HG02623 (cell line): ENCODE measurements around the gene MATN1.

Experiments used
- ATAC-seq: cut with Tn5 transposase; IDR thresholded peaks from one replicate; pipeline ENCODE4 v1.9.1; 2021; ENCODE audit warnings: moderate library complexity; ENCODE audit not compliant: unreplicated experiment

The MATN1 gene

DNA sequence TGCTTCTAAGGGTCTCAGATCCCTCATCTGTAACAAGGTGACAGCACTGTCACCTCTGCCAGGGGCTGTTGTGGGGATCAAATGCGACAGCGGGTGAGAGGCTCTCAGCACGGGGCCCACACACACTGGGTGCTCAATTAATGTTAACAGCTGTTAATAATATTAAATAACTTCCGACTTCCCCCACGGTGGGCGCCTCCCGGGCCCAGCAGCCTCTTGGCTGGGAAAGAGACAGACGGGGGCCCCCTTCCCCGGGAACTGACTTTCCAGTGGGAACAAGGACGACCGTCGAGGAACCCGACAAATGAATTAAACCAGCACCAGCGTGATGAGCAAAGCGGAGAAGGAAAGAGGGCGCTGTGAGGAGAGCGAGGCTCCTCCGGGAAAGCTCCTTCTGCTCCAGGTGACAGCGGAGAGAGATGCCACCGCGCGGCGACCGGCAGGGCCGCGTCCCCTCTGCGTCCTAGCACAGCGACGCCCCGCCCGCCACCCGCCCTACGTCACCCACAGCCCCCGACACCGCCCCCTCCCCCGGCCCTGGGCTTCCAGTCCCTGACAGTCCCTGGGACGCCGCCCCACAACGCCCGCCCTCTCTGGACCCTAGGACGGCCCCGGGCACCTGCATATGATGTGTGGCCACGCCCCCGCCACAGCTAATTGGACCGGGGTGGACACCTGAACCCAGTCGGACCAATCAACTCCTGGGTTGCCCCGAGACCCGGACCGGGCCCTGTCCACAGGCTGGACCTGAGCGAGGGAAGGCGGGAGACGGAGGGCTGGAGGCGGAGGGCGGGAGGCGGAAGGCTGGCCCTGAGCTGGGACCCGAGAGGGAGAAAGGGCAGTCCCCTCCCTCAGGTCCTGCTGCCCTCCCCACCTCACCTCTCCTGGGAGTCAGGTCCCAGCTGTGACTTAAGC lies 38.2 kb downstream of the MATN1 start:
- no peak for ATAC-seq

DNA sequence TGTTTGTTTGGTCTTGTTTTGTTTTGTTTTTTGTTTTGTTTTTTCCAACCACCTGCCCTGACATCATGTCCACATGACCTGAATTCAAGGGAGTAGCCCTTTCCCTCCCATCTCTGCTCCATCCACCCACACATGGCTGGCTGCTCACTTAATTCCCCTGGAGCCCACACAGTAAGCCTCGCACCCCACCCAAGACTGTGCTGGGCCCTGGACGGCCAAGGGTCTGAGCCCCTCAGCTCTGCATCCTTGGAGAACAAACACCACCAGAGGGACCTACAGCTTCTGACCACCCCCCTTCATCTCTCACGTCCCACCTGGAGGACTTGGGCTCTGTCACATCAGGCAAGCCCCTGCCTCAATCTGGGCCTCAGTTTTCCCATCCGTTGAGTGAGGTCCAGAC lies 39.1 kb downstream of the MATN1 start:
- no peak for ATAC-seq

DNA sequence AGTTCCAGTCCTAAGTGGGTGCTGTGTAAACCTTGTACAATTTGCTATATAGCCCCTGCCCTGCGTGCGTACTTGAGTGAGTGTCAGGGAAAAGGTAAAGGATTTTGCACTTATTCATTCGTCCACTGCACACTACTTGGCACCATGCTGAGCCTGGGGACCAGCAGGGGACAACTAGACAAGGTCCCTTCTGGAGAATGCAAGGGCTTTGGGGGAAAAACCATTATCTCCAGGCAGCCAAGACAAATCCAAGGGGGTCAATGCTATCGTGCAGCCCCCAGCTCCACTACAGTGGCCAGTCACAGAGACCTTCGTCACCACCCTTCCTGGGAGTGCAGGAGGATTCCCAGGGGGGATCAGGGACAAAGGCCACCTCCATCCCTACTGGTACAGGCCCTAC lies 39.7 kb downstream of the MATN1 start:
- ATAC-seq, result no peak

DNA sequence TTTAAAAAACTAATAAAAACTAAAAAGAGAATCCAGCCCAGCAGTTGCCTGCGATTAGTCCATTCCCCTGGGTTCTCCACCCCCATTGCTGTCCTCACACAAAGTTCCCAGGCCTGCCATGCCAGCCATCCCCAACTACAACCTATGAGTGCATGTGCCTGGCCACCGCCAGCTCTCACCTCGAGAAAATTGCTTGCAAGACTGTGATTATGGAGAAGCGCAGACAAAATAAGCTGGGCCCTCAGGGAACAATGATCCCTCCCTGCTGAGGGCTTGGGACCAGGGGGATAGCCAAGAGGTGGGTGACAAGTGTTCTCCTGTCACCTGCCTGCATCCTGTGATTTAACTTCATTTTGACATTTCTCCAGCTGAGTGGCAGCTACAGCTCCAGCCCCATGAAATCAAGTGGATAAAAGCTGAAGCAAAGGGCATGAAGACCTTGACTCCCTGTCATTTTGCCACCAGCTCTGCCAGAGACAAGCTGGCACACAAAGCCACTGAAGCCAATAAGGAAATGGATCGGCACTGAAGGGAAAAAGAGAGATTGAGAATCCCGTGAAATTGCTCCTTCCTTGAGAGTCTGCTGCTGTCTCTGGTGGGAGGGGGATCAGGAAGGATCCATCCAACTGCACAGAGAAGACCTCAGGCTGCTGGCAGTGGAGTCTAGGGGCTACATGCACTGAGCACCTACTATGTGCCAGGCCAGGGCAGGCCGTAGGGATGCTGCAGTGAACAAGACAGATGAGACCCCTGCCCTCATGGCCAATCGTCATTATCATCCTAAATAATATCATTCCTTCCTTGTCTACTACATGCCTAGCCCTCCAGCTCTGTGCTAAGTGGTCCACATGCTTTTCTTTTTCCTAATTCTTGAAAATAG lies 40.7 kb downstream of the MATN1 start:
- ATAC-seq, result no peak

DNA sequence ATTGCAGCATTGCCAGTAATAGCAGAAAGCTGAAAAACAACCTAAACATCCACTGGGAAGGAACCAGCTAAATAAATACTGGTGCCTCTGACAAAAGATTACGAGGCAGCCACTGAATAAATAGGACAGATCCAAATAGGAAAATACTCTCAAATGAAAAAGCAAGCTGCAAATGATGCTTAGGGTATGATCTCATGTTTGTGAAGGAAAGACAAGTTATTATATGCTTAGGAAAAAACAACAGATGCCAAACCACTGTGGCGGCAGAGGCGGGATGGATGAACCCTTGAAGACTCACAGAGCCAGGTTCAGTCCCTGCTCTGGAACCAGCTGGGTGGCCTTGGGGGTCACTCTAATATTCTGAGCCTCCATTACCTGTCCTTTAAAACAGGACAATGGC lies 41.6 kb downstream of the MATN1 start:
- ATAC-seq, result no peak

DNA sequence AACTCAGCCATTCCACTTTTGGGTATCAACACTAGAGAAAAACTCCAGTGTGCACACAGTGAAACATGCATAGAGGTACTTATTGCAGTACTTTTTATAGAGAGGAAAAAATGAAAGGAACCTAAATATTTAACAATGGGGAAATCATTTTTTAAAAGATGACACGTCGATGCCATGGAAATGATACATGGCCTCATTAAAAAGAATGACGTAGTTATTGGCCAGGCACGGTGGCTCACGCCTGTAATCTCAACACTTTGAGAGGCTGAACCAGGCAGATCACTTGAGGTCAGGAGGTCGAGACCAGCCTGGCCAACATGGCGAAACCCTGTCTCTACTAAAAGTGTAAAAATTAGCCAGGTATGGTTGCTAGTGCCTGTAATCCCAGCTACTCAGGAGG lies 42.5 kb downstream of the MATN1 start:
- no peak for ATAC-seq

DNA sequence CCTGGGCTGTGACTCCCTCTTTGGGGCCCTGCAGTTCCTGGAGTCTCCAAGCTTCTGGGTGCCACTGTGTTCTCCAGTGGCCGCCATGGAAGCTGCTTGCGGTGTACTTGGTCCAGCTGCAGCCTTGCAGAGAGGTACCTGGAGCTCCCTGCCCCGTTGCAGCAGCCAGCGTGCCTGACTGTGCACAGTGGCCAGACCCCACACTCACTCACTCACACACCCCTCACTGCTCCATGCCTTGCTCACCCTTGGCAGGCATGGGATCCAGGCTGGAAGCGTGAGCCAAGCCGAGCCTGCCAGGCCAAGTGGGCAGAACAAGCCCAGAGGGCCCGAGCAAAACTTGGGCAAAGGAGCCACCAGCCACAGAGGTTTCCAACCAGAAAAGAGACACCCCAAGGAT lies 43.0 kb downstream of the MATN1 start:
- ATAC-seq, result no peak

DNA sequence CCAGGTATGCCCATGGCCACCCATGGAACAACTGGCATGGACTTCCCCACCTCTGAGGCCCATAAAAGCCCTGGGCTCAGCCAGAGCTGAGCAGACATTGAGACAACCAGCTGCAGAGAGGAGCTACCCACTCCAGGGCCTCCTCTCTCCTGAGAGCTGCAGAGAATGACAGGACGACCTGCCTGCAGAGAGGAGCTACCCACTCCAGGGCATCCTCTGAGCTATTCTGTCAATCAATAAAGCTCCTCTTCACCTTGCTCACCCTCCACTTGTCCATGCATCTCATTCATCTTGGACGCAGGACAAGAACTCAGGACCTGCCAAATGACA lies 43.4 kb downstream of the MATN1 start:
- ATAC-seq, result no peak

DNA sequence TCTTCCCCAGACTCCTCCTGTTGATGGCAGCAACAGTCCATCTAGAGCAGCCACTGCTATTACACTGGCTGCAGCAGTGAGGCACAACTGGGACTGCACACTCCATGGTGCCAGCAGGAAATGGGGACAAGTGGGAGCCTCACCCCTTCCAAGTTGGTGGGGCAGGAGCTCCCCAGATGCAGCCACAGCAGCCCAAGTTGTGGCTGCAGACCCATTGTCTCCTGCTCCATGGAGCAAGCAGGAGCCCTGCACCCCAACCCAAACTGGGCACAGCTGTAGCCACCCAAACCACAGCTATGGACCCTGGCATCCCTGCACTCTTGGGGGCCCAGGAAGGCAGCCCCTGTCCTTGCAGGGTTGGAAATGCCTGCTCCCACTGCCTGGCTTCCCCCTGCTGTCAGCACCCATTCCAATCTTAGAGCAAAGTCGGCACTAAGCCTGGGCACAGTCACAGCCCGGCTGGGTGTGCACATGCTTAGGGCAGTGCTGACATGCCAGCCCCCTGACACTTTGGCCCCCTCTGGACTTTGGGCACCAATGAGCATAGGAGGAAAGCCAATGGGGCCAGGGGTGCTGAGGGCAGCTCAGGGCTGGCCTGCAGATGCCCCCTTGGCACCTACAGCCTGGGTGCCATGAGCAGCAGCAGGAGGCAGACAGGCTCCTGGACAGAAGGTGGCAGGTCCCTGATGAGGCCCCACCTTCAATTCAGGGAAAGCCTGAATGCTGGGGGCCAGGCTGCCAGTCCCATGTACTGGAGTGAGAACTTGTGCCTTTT lies 44.0 kb downstream of the MATN1 start:
- ATAC-seq, result no peak

DNA sequence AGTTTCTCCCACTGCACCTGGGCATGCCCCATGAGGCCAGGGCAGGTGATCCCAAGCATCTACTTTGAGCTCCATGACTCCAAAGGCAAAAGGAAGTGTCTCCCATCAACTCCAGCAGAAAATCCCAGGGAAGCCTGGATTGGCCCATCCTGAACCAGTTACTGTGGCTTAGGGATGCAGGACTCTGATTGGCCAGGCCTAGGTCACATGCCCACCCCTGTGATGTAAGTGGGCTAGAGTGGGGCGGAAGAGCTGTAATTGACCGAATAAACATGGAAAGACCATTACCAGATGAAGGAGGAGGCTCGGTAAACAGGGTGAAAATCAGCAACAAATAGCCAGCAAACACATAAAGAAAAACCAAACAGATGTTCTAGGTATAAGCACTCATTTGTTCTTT lies 45.2 kb downstream of the MATN1 start:
- ATAC-seq, result no peak

DNA sequence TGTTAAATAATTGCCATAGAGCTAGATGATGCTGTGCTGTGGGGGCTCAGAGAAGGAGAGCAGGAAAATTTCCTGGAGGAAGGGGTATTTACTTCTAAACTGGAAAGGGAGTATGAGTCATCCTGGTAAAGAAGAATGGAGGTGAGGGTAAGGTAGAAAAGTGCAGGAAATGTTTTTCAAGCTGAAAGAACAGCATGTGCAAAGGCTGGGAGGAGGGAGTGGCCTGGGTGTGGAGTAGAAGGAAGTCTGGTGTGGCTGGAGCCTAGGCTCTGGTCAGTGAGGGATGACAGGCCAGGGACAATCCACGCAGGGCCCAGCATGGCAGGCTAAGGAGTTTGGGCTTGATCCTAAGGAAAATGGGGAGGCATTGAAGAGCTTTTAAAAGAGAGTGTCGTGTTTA lies 45.9 kb downstream of the MATN1 start:
- ATAC-seq, result no peak

DNA sequence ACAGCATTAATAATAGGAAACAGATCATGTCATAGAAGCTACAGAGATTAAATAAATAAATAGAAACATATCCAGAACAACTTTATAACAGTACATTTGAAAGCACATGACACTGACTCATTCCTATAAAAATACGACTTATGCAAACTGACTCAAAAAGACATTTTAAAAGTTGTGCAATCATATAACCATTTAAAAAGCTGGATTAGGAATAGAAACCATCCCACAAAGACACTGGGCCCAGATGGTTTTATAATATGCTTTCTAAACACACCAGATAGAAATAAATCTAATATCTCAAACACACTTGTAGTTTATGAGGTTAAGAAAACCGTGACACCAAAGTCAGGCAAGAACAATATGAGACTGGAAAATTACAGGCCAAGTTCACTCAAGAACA lies 47.6 kb downstream of the MATN1 start:
- ATAC-seq, result no peak

DNA sequence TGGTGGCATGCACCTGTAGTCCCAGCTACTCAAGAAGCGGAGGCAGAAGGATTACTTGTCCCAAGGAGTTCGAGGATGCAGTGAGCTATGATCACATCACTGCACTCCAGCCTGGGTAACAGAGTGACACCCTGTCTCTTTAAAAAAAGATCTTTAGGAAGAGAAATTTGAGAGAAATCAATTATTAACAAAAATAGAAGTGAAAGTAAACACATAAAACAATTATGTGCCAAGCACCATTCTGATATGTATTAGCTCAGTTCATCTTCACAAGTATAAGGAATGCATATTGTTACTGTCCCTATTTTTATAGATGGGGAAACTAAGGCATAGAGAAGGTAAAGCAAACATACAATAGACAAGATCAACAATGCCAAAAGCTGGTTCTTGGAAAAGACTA lies 48.1 kb downstream of the MATN1 start:
- no peak for ATAC-seq

DNA sequence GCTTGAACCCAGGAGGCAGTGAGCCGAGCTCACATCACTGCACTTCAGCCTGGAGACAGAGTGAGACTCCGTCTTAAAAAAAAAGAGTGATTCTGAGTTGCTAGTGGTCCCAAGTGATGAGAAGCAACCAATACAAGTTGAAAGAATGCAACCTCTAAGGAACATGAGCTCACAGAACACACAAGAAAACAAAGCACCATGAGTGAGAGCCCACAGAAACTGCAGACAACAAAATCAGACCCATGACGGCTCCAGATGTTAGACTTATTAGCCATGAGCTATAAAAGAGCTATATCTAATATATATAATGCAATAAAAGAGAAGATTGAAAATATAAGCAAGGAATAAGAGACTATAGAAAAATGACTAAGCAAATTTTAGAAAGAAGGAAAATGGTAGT lies 50.0 kb downstream of the MATN1 start:
- no peak for ATAC-seq

DNA sequence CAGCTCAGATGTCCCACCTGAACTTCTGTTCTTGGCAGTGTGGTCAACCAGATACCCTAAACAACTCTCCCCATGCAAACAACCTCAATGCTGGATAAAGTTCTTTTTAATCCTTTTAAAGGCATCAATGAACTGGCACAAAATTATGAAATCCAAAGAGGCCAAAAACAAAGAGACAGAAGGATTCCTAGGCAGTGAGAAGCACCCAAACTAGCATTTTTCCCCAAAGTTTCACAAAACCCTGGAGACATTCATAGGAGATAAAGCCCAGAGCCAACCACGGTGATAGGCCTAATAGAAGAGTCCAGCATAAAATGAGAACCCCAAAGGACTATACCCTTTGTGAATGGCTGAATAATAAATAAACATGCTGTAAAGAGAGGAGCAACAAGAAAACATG lies 50.7 kb downstream of the MATN1 start:
- ATAC-seq, result no peak

DNA sequence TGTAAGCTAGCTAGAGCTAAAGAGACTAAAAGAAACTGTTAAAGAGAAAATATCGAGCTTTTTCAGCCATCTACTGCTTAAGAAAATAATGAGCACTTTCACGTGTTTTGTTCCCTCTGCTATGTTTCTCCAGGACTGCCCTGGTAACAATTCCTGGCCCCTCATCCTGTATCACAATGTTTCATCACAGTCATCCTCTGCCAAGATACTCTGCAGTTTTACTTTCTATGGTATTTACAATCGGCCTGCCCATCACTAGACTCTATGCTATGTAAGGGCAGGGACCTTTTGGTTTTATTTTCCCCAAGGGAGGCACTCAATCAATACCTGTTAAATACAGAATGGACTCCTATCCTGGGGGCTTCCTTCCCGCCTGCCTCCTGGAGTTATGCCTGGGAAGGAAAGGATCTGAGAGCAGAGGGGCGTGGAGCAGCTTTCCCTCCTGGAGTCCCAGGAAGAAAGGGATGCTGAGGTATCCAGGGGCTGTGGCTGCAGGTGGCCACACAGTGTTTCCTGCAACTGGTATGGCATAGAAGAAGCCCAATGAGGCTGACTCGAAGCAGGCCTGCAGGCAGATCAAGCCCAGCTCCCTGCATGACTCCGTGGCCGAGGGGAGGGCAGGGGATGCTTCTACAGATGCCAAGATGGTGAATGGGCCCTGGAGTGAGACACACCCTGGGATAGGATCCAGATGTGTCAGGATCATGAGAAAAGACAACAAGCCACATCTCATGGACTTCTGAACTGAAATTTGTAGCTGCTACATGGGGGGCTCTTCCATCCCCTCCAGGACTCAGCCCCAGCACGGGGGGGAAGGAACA lies 52.9 kb downstream of the MATN1 start:
- ATAC-seq, result no peak

DNA sequence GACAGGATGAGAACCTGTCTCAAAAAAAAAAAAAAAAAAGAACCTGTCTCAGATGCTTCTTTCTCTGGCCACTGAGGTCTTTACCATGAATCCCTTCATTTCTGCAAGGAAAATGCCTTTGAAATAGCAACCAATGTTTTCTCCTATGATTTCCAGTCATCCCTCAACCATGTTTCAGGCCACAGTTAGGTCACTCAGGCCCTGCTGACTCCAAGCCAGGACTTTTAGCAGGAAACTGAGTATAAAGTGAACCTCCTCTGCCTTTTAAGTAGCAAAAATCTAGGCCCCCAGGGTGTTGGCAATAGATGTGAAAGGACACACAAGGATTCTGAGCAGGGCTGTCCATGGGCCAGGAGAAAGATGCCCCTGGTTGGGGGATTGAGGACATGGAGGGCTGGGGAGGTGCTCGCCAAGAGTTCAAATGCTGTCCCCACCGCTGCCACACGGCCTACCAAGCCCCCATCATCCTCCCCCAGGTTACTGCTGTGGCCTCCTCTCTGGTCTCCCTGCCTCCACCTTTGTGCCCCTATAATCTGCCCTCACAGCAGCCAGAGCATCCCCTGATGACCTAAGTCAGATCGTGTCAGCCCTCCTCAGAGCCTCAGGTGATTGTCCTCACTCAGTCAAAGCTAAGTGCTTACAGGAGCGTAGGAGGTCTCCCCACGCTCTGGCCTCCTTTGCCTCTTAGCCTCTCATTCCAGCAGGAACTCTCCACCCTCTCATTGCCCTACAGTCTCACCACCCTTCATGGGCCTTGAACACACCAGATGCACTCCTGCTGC lies 54.6 kb downstream of the MATN1 start:
- no peak for ATAC-seq

DNA sequence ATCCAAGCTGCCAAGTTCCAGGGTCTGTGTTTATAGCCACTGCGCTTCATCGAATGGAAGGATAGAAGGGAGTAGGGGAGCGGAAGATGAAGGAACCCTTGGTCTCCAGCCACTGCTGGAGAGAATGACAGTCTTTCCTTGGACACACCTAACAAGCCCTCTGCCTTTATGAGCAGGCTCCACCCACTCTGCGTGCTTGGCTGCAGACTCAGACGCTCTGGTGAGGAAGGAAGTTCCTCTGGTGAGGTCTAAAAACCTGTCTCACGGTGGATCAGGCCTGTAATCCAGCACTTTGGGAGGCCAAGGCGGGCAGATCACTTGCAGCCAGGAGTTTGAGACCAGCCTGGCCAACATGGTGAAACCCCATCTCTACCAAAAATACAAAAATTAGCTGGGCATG lies 55.4 kb downstream of the MATN1 start:
- no peak for ATAC-seq

DNA sequence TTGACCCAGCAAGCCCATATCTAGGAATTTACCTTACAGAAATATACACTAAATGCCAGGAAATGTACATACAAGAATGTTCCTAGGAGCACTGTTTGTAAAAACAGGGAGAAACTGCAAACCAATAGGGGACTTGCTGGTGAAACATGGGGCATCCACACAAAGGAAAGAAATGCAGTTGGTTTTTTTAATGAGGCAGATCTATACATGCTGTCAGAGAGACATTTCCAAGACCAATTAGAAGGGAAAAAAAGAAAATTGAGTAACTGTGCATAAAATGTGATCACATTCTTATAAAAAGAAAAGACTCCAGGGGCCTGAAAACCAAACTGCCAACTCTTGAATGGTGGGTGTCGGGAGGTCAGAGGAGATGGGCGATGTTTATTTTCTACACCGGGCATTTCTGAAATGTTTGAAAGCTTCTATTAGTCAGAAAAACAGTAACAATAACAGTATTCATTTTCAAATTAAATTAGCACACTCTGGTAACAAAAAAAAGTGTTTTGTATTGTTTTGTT lies 56.6 kb downstream of the MATN1 start:
- no peak for ATAC-seq
